Karpas-422 (cell line): Measurements from ENCODE around the gene KATNAL1. TPM values are rescaled to one million over a fixed set of nuclear protein-coding genes. Genes with fewer than 3 reads are reported as not detected.

Experiments used
- DNase-seq: peaks from one replicate; pipeline ENCODE4 v3.0.0-alpha.2; 2015
- H2AFZ ChIP-seq: fragments of 200-600 bp; sonication (generic); 2 replicates; pipeline ENCODE4 v1.6.1; 2014; ENCODE audit warnings: antibody characterized with exemption, low read length, mixed read lengths
- H3K27ac ChIP-seq: fragments of 200-600 bp; sonication (generic); 2 replicates; pipeline ENCODE4 v1.5.1; 2014; ENCODE audit warnings: mild to moderate bottlenecking, low read length, moderate library complexity
- H3K27me3 ChIP-seq: fragments of 200-600 bp; sonication (generic); 2 replicates; pipeline ENCODE4 v1.6.1; 2014; ENCODE audit warnings: low read length, mixed read lengths
- H3K36me3 ChIP-seq: fragments of 200-600 bp; sonication (generic); 2 replicates; pipeline ENCODE4 v1.6.1; 2014; ENCODE audit warnings: low read length, mixed read lengths; ENCODE audit not compliant: insufficient read depth
- H3K4me1 ChIP-seq: fragments of 200-600 bp; sonication (generic); 2 replicates; pipeline ENCODE4 v1.6.1; 2014; ENCODE audit warnings: mild to moderate bottlenecking, low read length, mixed read lengths
- H3K4me2 ChIP-seq: fragments of 200-600 bp; sonication (generic); 2 replicates; pipeline ENCODE4 v1.6.1; 2014; ENCODE audit warnings: low read length, low read depth, mild to moderate bottlenecking; ENCODE audit not compliant: poor library complexity, severe bottlenecking
- H3K4me3 ChIP-seq: fragments of 200-600 bp; sonication (generic); 2 replicates; pipeline ENCODE4 v1.5.1; 2014; ENCODE audit warnings: mild to moderate bottlenecking, antibody characterized with exemption, low read length, mixed read lengths
- H3K79me2 ChIP-seq: fragments of 200-600 bp; sonication (generic); 2 replicates; pipeline ENCODE4 v1.6.1; 2014; ENCODE audit warnings: mild to moderate bottlenecking, low read length, mixed read lengths
- H3K9ac ChIP-seq: fragments of 200-600 bp; sonication (generic); 2 replicates; pipeline ENCODE4 v1.6.0; 2014; ENCODE audit warnings: low read length
- H3K9me2 ChIP-seq: fragments of 200-600 bp; sonication (generic), shearing (Covaris generic); replicated peaks from 2 replicates; pipeline ENCODE4 v1.6.0; 2014; ENCODE audit warnings: mild to moderate bottlenecking, low read length, moderate library complexity; ENCODE audit not compliant: insufficient read depth
- H3K9me3 ChIP-seq: fragments of 300-700, 200-600 bp; sonication (generic); 2 replicates; pipeline ENCODE4 v1.6.1; 2014; ENCODE audit warnings: low read length, mixed read lengths
- H4K20me1 ChIP-seq: fragments of 200-600 bp; sonication (generic); 2 replicates; pipeline ENCODE4 v1.6.1; 2014; ENCODE audit warnings: mild to moderate bottlenecking, antibody characterized with exemption, low read length, low read depth; ENCODE audit not compliant: insufficient read depth
- total RNA-seq: library from RNA; depleted of rRNA; stranded (reverse); fragments of >200 nt; shearing (Covaris generic); gene quantifications from 2 replicates; pipeline ENCODE4 v1.2.3, GENCODE V29; 2014; ENCODE audit warnings: low replicate concordance; rRNA removed

Gene KATNAL1
- 13.4 and 35.6 TPM in 2 replicates for total RNA-seq

GRCh38 chr13:30307194-30307970 is at the start of gene KATNAL1:
Gene KATNAL1, minus strand, starts transcription at chr13:30307551. Its CDS starts 23,774 bp downstream, at chr13:30283777.
- no peaks in the 10 kb centered on the region for H3K9me3 ChIP-seq
- peaks cover 60% of the 10 kb centered on the region for H3K4me1 ChIP-seq
- peak within 1 kb of the TSS; percentile 91 for H3K4me2 ChIP-seq
- H2AFZ ChIP-seq = peak within 1 kb of the TSS; percentile 47
- no peaks in the 10 kb centered on the region for H3K9me2 ChIP-seq
- H3K79me2 ChIP-seq = peaks cover 39% of the 10 kb centered on the region
- H3K4me3 ChIP-seq = peak within 1 kb of the TSS; percentile 86
- H3K36me3 ChIP-seq = no peaks in the 10 kb centered on the region
- peak within 1 kb of the TSS; percentile 91 for H3K27ac ChIP-seq
- H4K20me1 ChIP-seq = no peaks in the 10 kb centered on the region
- H3K9ac ChIP-seq = peak within 1 kb of the TSS; percentile 94
- H3K27me3 ChIP-seq = no peaks in the 10 kb centered on the region
- DNase-seq = peak; percentile 94

- DNase-seq = no peak
- Histone ChIP-seq H3K27ac (peak overlapping the region; percentile 98), H3K36me3 (peaks cover 33% of the 10 kb centered on the region), H3K79me2 (no peaks in the 10 kb centered on the region), H3K9me2 (no peaks in the 10 kb centered on the region), H3K4me2 (peak overlapping the region; percentile 68), H2AFZ (no peak overlapping the region), H3K9me3 (no peaks in the 10 kb centered on the region), H3K4me3 (peak overlapping the region; percentile 41; the same call in 1 of the 2 replicates), H3K27me3 (no peaks in the 10 kb centered on the region), H4K20me1 (no peaks in the 10 kb centered on the region), H3K4me1 (peaks cover 62% of the 10 kb centered on the region), H3K9ac (peak overlapping the region; percentile 67)
Observed at GRCh38 chr13:30355839-30356238, 48.5 kb upstream of the KATNAL1 start.

- H2AFZ ChIP-seq = no peak overlapping the region
- peak; percentile 94 for DNase-seq
- H3K9me3 ChIP-seq = no peaks in the 10 kb centered on the region
- peak overlapping the region; percentile 67 for H3K9ac ChIP-seq
- no peaks in the 10 kb centered on the region for H3K9me2 ChIP-seq
- H3K79me2 ChIP-seq = no peaks in the 10 kb centered on the region
- no peaks in the 10 kb centered on the region for H3K27me3 ChIP-seq
- peak overlapping the region; percentile 68 for H3K4me2 ChIP-seq
- H4K20me1 ChIP-seq = no peaks in the 10 kb centered on the region
- peak overlapping the region; percentile 98 for H3K27ac ChIP-seq
- H3K4me1 ChIP-seq = peaks cover 60% of the 10 kb centered on the region
- peaks cover 29% of the 10 kb centered on the region for H3K36me3 ChIP-seq
- H3K4me3 ChIP-seq = peak overlapping the region; percentile 41; the same call in 1 of the 2 replicates
Observed at GRCh38 chr13:30355384-30355699, 48.0 kb upstream of the KATNAL1 start.

- Histone ChIP-seq H2AFZ (no peak overlapping the region), H3K9ac (peak overlapping the region; percentile 67), H3K79me2 (no peaks in the 10 kb centered on the region), H3K27ac (peak overlapping the region; percentile 98), H3K36me3 (peaks cover 29% of the 10 kb centered on the region), H3K9me2 (no peaks in the 10 kb centered on the region), H3K4me1 (peaks cover 63% of the 10 kb centered on the region), H3K4me3 (peak overlapping the region; percentile 24; the same call in 1 of the 2 replicates), H4K20me1 (no peaks in the 10 kb centered on the region), H3K4me2 (peak overlapping the region; percentile 68), H3K9me3 (no peaks in the 10 kb centered on the region), H3K27me3 (no peaks in the 10 kb centered on the region)
- peak; percentile 87 for DNase-seq
Observed at GRCh38 chr13:30354493-30355383, 47.4 kb upstream of the KATNAL1 start.

- H3K9me2 ChIP-seq = no peaks in the 10 kb centered on the region
- H3K36me3 ChIP-seq = peaks cover 24% of the 10 kb centered on the region
- H3K4me3 ChIP-seq = peak overlapping the region; percentile 16; the same call in 1 of the 2 replicates
- no peak overlapping the region for H2AFZ ChIP-seq
- peak overlapping the region; percentile 98 for H3K27ac ChIP-seq
- H3K79me2 ChIP-seq = no peaks in the 10 kb centered on the region
- H3K4me1 ChIP-seq = peaks cover 64% of the 10 kb centered on the region
- no peak for DNase-seq
- no peaks in the 10 kb centered on the region for H3K9me3 ChIP-seq
- H3K9ac ChIP-seq = peak overlapping the region; percentile 67; the same call in 1 of the 2 replicates
- H3K4me2 ChIP-seq = peak overlapping the region; percentile 68
- H3K27me3 ChIP-seq = no peaks in the 10 kb centered on the region
- H4K20me1 ChIP-seq = no peaks in the 10 kb centered on the region
Observed at GRCh38 chr13:30353471-30354215, 46.3 kb upstream of the KATNAL1 start.

GRCh38 chr13:30353060-30353459 is 45.7 kb upstream of the KATNAL1 start:
- no peaks in the 10 kb centered on the region for H3K9me3 ChIP-seq
- no peak overlapping the region for H2AFZ ChIP-seq
- H3K4me3 ChIP-seq = peak overlapping the region; percentile 16; the same call in 1 of the 2 replicates
- no peaks in the 10 kb centered on the region for H3K9me2 ChIP-seq
- peaks cover 69% of the 10 kb centered on the region for H3K4me1 ChIP-seq
- no peaks in the 10 kb centered on the region for H4K20me1 ChIP-seq
- peaks cover 25% of the 10 kb centered on the region for H3K36me3 ChIP-seq
- peak overlapping the region; percentile 98 for H3K27ac ChIP-seq
- H3K27me3 ChIP-seq = no peaks in the 10 kb centered on the region
- H3K4me2 ChIP-seq = peak overlapping the region; percentile 68
- H3K9ac ChIP-seq = peak overlapping the region; percentile 61; the same call in 1 of the 2 replicates
- no peaks in the 10 kb centered on the region for H3K79me2 ChIP-seq
- no peak for DNase-seq

- H2AFZ ChIP-seq = no peak overlapping the region
- no peaks in the 10 kb centered on the region for H3K27me3 ChIP-seq
- peak overlapping the region; percentile 66 for H3K4me2 ChIP-seq
- H4K20me1 ChIP-seq = no peaks in the 10 kb centered on the region
- H3K4me3 ChIP-seq = peak overlapping the region; percentile 35
- peaks cover 78% of the 10 kb centered on the region for H3K4me1 ChIP-seq
- peaks cover 25% of the 10 kb centered on the region for H3K36me3 ChIP-seq
- DNase-seq = peak; percentile 85
- peak overlapping the region; percentile 98 for H3K27ac ChIP-seq
- H3K79me2 ChIP-seq = no peaks in the 10 kb centered on the region
- H3K9me2 ChIP-seq = no peaks in the 10 kb centered on the region
- peak overlapping the region; percentile 61 for H3K9ac ChIP-seq
- H3K9me3 ChIP-seq = no peaks in the 10 kb centered on the region
Observed at GRCh38 chr13:30352121-30352520, 44.8 kb upstream of the KATNAL1 start.
